GM19023 (cell line): Measurements from ENCODE around the gene PDGFD.

Source experiments
- ATAC-seq: cut with Tn5 transposase; IDR thresholded peaks from one replicate; pipeline ENCODE4 v1.9.1; 2021; ENCODE audit warnings: mild to moderate bottlenecking, moderate library complexity; ENCODE audit not compliant: unreplicated experiment

The PDGFD gene

DNA sequence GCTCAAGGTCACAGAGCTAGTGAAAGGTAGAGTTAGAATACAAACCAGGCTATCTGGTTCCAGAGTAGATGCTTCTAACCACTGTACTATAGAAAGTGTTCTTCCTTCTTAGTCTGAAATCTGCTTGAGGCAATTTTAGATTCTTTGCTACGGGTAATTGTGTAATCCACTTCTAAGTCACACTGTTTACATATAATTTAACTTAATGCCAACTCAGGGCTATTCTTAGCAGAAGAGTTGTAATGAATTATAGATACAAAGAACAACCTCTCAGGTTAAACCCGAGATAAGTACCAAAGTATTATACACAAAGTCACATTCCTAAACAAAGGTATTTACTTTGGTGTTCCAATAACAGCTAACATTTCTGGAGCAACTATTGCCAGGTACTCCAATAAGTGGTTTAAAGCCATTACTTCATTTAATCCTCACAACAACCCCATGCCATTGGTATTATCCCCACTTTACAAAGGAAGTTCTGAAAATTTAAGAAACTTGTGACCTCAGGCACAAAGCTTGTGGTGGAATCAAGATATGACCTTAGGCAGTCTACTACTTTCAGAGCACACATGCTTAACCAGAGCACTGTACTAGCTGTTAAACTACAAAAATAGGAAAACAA is 158.6 kb downstream of the PDGFD start:
- no peak for ATAC-seq

DNA sequence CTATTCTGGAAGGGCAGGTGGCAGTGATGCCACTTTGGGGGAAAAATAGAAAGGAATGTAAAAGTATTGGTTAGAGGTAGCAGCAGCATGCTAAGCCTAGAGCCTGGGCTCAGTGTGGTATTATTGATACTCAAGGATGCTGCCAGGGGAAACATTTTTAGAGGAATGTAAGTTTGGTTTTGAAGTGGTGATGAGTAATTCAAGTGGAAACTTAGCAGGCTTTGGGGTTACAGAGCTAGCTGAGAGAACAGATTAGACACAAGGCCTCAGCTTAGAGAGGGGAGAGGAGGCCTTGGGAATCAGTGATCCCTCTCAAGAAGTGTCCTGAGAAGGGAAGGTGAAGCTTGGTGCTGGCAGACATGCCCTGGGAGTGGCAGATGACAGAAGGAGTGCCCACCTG is 160.5 kb downstream of the PDGFD start:
- no peak for ATAC-seq

DNA sequence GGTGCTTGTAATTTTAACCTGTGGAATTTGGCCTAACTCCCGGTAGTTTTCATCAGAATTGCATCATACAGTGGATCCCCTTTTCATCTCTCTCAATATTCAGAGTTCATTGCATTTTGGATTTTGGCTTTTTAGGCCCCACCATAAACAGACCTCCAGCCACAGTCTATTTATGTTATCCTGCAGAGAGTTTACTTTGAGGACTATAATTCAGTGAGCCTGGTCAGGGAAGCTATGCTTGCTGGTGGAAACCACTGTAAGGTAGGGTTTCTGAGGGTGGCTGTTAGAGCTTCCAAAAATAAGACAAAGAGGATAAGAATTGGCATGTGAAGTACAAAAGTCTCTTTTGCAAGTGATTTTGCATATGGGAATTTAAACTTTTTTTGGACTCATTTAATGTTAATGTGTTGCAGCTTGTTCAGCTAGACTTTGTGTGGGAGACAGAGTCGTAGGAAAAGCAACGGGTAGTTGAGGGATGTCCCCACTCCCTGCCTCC is 162.3 kb downstream of the PDGFD start:
- ATAC-seq: no peak

DNA sequence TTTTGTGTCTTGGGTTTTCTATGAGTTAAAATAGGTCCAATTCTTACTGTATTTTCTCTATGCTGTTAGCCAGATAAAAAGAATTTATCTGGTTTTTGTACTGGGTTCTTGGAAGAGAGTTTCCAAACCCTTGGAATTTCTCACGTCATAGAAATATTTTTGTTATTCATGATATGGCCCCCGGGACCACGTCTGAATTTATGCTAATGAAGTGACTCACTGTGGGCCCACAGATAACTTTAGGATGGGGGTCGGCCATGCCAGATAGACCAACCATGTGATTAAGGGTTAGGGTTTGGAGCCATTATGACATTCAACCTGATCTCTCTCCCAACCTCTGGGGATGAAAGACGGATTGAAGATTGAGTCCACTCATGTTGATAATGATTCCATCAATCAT is 163.1 kb downstream of the PDGFD start:
- ATAC-seq: no peak

DNA sequence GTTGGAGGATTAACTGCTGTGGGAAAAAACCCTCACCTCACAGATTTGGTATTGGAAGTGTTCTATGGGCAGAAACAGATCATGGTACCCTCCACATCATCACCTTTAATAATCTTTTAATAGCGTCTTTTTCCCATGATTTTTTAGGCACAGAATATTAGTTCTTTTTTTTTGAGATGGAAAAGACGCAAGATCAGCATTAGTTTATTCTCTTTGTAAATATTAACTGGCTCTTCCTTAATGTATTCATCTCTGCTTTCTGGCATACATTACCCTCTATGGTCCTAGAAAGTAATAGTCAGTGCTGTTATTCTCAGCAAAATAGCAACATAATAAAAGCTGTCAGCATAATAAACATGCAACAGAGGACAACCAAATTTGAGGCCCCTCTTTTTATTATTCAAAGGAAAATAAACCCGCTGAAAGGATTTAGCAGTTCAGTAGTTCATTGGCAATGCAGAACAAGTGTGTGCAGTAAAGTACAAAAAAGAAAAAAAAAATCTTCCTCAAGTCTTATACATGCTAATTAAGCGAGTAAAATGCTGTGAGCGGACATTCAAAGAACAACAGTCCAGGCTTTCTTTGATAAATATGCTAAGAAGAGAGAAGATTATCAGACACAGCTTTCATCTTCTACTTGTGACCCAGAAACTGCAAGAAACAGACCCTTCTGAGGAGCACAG is 165.0 kb downstream of the PDGFD start:
- ATAC-seq: no peak

DNA sequence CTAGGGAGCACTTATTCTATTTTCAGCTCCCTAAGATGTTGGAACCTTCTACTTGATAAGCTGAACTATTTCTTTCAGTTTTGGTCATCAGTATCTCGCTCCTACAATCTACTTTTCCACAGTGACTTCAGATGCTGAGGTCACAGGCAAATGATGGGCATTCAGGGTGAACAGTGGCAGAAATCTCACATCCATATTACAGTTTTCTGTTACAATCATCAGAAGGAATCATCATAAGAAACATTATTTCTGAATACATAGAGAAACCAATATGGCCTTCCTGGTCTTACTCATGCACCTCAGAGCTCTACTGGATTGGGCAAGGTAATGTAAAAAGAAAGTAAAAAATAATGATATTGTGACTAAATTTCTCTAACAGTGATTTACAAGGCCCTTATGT is 166.9 kb downstream of the PDGFD start:
- ATAC-seq: peak; percentile 58

DNA sequence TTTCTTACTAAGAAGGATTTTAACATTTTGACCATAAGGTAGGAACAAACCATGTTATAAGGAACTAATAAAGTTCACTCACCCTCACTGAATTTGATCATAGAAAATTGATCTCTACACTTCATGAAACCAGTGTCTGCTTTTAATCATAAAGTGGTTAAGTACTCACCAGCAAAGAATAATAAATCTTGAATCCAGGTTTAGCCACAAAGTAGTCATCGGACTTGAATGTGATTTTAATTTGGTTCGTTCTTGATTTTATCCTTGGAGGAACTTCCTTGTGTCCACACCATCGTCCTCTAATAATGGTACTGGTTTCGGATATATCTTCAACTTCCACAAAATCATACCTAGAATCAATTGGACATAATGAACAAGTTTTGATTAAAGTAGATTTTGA is 168.1 kb downstream of the PDGFD start:
- ATAC-seq: no peak

DNA sequence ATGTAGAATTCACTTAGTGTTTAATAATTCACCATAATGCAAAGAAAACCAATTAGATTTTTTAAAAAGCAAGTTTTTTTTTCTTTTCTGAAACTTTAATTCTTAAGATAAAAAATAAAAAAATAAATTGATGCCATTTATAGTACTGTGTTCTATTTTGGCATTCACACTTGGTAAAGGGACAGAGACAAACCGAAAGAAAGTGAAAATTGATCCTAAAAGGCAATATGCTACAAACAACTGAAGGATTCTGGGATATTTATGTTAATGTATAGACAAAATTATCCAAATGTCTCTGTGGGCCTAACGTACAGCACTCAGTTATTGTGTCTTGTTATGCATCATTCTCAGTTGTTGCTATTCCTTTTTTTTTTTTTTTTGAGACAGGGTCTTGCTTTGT is 169.4 kb downstream of the PDGFD start:
- no peak for ATAC-seq

DNA sequence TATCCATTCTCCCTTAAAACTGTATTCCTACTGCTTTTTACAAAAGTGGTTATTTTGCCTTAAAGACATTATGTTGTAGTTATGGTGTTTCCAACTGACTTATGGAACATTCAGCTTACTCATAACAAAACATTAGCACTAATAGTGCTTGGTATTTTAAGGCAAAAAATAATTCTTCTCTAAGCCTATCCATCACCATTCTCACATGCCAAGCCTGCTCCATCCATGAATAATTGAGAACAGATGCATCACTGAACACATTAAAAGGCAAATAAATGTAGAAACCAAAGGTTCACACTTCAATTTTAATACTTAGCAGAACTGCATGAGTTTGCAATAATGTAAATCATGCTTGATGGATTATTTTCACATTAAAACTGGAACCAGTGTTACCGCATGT is 169.9 kb downstream of the PDGFD start:
- no peak for ATAC-seq

DNA sequence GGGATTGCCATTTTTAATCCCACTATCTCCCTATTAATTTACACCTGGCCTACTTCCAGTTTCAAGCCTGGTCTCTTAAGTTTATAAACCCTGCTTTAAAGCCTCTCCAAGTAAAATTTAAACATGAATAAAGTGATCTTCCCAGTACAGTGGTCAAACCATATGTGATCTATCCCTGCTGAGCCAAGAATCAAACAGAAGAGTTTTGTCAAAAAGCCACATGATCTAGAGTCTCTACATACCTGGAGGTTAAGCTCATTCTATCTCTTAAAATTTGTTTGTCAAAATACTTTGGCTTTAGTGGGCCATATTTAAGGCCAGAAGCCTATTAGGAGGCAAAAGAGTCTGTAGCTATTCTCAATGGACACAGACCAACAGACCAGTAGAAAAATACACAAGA is 170.4 kb downstream of the PDGFD start:
- no peak for ATAC-seq

DNA sequence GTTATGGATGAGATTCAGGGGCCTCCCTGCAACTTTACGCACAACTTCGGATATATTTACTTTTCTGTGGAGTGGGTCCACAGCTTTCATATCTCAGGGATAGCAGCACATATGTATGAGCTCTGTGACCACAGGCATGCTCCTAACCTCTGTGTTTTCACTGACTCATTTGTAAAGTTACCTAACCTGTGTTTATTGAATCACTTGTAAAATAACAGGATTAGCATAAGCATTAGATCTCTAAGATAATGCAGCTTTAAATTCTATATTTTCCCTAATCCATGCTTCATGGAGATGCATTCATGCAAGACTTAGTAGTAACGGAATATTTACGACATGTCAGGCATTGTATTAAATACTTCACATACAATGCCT is 175.4 kb downstream of the PDGFD start:
- ATAC-seq: no peak

DNA sequence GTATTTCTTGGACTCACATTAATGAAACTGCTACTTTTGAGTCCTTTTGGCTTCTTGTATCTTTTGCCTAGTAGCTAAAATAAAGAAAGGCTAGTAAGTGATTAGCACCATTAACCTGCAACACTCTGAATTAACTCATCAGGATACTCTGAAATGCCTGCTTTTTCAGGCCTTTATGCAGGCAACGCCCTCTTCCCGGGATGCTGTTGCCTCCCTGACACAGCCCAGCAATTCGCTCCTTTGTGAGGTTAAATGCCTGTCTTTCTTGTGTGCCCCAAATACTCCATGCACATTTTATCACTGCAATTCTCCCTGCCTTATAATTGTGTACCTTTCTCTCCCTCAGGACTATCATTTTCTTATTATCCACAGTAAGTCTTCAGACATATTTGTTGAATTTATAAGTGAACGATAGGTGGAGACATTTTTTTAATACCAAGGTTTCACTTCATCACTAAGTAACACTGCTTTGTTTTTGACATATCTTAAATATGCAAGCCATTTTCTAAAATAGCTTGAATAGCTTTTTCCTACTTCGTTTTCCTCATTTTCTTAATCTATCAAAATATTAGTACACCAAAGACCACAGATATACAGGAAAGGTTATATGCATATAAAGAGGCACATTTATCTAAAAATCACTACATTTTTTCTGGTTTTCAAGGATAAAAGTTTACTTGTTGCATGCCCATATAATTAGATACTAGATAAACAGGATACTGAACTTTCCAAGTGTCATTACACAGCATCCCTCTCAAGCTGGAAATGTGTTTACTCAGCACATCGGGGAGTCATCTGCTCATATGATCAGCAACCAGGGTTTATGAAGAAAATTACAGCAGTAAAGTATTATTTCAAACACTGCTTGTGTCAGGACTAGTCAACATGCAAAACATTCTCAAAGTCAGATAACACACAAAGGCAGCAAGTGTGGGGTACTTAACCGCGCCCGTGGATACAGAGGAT is 176.0 kb downstream of the PDGFD start:
- no peak for ATAC-seq

DNA sequence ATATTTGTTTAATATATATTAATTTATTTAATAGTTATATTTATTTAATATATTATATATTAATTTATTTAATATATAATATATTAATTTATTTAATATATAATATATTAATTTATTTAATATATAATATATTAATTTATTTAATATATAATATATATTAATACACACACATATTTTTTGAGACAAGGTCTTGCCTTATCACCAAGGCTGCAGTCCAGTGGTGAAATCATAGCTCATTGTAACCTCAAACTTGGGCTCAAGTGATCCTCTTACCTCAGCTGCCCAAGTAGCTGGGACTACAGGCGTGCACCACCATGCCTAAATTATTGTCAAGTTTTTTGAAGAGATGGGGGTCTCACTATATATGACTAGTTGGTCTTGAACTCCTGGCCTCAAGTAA is 178.9 kb downstream of the PDGFD start:
- ATAC-seq: no peak

DNA sequence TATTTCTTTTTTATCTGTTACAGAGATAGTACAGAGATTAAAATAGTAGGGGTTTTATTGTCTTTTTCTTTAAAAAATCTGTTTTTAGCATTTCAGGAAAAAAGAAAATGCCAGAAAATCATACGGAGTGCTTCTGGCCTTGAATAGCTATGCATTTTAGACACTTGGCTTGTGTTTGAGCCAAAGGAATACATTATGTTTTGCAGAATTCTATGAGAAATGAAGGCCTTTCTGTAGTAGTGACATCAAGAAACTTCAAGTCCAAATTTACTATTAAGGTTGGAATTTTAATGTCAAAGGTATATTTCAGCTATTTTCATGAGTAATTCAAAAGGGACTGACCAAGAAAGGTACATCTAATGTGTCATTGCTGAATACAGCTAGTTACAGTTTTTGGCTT is 183.8 kb downstream of the PDGFD start:
- no peak for ATAC-seq

DNA sequence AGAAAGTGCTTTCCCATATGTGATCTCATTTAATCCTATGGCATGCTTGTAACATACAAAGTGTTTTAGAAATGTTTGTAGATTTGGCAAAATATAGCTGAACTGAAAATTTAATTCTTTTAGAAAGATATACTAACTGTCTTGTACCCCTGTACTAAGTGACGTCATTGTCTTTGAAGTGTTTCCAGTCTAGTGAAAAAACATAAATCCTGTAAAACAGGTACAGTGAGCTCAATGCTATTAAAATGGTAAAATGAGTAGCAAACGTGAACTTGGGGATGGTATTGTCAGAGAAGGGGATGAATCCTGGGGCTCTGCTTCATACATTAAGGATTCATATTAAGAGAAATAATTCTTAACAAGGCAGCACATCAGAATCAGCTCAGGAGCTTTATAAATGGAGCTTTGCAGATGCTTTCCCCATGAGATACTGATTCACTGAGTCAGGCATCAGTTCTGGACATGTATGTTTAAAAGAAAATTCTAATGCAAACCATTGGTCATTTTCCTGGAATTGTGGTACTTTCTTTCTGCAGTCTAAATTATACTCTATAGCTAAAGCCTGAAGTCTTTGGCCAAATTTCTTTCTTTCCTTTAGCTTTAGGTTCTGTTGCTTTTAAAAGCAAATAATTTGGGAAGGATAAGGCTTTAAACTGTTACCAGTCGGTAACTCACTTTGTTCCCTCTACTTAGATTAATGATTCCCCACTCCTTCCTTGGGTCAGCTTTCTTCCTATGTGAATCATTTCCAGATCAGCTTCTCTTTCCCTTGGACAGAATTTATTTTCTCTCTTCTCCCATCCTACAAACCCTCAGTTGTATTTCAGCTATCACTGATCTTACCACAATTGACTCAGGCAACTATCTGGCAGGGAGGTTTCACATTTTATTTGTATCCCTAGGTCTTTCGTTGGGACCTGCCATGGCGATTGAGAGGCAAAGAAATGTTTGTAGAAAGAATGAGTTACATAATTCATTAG is 185.0 kb downstream of the PDGFD start:
- ATAC-seq: no peak

DNA sequence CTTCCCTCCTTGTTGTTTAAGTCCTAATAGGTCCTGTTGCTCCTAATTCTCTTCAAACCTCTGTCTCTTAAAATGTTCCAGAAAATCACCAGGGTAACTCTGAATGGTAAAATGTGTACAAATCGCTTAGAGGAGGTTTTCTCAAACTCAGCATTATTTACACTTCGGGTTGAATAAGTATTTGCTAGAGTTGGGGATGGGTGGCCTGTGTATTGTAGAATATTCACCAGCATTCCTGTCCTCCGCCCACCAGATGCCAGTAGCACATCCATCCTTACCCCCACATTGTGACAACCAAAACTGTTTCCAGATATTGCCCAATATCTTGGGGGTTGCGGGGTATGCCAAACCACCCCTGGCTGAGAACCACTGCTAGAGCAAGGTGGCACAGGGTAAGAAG is 191.9 kb downstream of the PDGFD start:
- no peak for ATAC-seq

DNA sequence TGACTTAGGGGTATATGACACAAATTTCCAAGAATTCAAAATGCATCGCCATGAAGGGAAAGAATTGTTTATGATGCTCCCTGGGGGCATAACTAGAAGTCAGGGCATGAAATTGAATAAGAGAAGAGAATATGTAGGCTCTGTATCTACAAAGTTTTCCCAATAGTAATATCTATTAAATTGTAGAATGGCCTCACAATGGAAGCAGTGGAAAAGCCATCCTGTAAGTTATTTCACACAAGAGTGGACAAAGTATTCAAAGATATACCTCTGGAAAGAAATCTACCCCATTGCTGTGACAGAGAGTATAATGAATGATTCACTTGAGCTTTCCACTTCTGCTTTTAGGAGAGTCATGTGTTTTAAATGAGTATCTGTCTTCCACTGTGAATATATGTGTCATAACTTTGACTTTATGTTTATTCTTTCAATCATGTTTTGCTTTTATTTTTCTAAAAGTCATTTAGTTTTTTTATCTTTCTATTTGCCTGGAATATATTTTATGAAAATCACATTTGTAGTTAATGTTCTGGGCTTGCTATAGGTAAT is 193.2 kb downstream of the PDGFD start:
- peak; percentile 90 for ATAC-seq

DNA sequence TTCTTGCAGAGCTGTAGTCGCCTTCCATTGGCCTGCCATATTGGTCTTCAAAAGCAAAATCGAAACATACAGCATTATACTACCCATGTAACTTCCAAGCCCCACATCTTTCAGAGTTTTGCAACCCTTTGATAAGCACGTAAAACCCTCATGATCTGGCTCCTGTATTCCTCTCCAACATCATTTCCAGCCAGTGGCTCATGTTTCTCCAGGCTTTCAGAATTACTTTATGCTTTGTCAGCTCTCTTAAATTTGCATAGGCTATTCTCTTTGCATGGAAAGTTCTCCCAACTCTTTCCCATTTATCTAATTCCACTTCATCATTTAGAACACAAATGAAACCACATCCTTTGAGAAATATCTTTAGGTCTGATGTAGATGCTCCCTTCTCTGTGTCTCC is 195.3 kb downstream of the PDGFD start:
- ATAC-seq: no peak

DNA sequence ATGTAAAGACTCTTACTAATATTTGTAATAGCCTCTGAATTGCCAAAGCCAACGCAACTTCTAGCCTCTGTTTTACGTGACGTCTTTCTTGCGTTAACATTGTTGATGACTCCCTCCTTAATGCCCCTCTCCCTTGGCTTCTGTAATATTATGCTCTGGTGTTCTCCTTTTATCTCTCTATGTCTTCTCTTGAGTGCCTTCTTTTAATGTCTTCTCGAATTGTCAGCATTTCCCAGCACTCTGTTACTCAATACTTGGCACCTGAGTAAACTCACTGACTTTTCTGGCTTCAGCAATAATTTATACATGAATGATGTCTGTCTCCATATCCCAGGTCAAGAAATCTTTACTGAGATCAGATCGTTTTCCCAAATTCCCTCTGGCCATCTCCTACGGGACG is 196.0 kb downstream of the PDGFD start:
- ATAC-seq: no peak

DNA sequence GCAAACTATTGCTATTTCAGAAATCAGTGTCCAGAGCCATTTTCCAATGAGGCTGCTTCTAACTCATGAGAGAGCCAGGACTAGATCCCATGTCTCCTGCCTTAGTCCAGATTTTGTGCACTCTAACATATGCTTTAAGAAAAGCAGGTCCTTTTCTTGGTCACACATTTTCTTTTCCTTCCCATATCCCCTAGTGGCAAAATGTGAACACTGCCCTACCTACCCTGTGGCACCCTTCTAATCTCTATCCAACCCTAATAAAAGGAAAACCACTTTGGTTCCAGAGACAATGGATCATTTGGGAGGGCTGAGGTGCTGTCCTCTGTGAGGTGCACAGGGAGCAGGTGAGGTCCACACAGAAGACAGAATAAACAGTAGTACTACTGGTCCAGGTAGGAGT is 199.6 kb downstream of the PDGFD start:
- ATAC-seq: no peak
